Parathyroid adenoma (tissue), 2 donors: ENCODE data around the gene PTGER4.
"Not testable (repeated sequence)": the region's sequence is repeated elsewhere in the genome, so short reads cannot be mapped to it uniquely, and the experiment has no call there.

ENCODE experiments used
- H2AFZ ChIP-seq: fragments of 300-600 bp; sonication (generic); one replicate; pipeline ENCODE4 v1.7.0; 2017; ENCODE audit warnings: antibody characterized with exemption, mild to moderate bottlenecking
- H3K27ac ChIP-seq: fragments of 300-600 bp; sonication (generic); one replicate; pipeline ENCODE4 v1.7.0; 2017
- H3K27me3 ChIP-seq: fragments of 300-600 bp; sonication (generic); one replicate; pipeline ENCODE4 v1.7.0; 2017; ENCODE audit warnings: low read length; ENCODE audit not compliant: control insufficient read depth, insufficient read depth
- H3K36me3 ChIP-seq: fragments of 300-600 bp; sonication (generic); one replicate; pipeline ENCODE4 v1.7.0; 2017; ENCODE audit warnings: low read length; ENCODE audit not compliant: control insufficient read depth, insufficient read depth
- H3K4me1 ChIP-seq: fragments of 300-600 bp; sonication (generic); one replicate; pipeline ENCODE4 v1.7.0; 2017; ENCODE audit warnings: control low read depth
- H3K4me2 ChIP-seq: fragments of 300-600 bp; sonication (generic); one replicate; pipeline ENCODE4 v1.7.0; 2017; ENCODE audit warnings: low read length
- H3K4me3 ChIP-seq: fragments of 300-600 bp; sonication (generic); one replicate; pipeline ENCODE4 v1.7.0; 2017; ENCODE audit warnings: low read depth, low read length
- H3K79me2 ChIP-seq: fragments of 300-600 bp; sonication (generic); one replicate; pipeline ENCODE4 v1.7.0; 2017; ENCODE audit warnings: control low read depth
- H3K9ac ChIP-seq: fragments of 300-600 bp; sonication (generic); one replicate; pipeline ENCODE4 v1.7.0; 2017; ENCODE audit warnings: mild to moderate bottlenecking
- H3K9me3 ChIP-seq: fragments of 300-600 bp; sonication (generic); one replicate; pipeline ENCODE4 v1.7.0; 2017; ENCODE audit warnings: low read length; ENCODE audit not compliant: control insufficient read depth
- CTCF ChIP-seq: fragments of 300-600 bp; sonication (generic); IDR thresholded peaks from one replicate; pipeline ENCODE4 v1.7.0; 2017; ENCODE audit warnings: antibody characterized with exemption, mild to moderate bottlenecking
- donor health status: primary hyperparathyroidism.

PTGER4 gene

GRCh38 chr5:40716000-40716399, 36.3 kb downstream of the PTGER4 start:
- H3K4me1 ChIP-seq = no peaks in the 10 kb centered on the region
- no peak overlapping the region for H3K9ac ChIP-seq
- H3K4me2 ChIP-seq = no peak overlapping the region
- H3K27me3 ChIP-seq = no peaks in the 10 kb centered on the region
- no peak overlapping the region for H2AFZ ChIP-seq
- TF ChIP-seq CTCF = no peak
- no peaks in the 10 kb centered on the region for H3K79me2 ChIP-seq
- H3K27ac ChIP-seq = no peak overlapping the region
- no peak overlapping the region for H3K4me3 ChIP-seq
- H3K36me3 ChIP-seq = no peaks in the 10 kb centered on the region
- H3K9me3 ChIP-seq = no peaks in the 10 kb centered on the region

- H3K9me3 ChIP-seq = no peaks in the 10 kb centered on the region
- H3K79me2 ChIP-seq = no peaks in the 10 kb centered on the region
- H3K36me3 ChIP-seq = no peaks in the 10 kb centered on the region
- no peak overlapping the region for H3K4me3 ChIP-seq
- no peak overlapping the region for H2AFZ ChIP-seq
- no peaks in the 10 kb centered on the region for H3K4me1 ChIP-seq
- no peak overlapping the region for H3K4me2 ChIP-seq
- H3K9ac ChIP-seq = no peak overlapping the region
- no peak overlapping the region for H3K27ac ChIP-seq
- TF ChIP-seq CTCF = no peak
- H3K27me3 ChIP-seq = no peaks in the 10 kb centered on the region
Observed at GRCh38 chr5:40716590-40716989, 36.9 kb downstream of the PTGER4 start.

DNA sequence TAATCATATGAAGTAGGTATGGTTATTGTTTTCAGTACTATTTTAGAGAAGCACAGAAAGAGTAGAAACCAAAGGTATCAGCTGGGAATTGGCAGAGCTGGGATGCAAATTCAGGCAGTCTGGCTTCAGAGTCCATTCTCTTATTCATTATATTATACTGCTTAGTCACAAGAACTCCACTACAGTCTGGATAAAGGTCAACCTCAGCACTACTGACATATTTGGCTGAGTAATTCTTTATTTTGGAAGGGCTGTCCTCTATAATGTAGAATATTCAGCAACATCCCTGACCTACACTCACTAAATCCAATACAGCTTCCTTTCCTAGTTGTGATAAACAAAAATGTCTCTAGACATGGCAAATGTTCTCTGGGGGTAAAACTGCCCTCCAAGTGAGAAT, 37.6 kb downstream of the PTGER4 start:
- Histone ChIP-seq H3K9ac (no peak overlapping the region), H3K27me3 (no peaks in the 10 kb centered on the region), H3K36me3 (no peaks in the 10 kb centered on the region), H3K27ac (no peak overlapping the region), H3K4me3 (no peak overlapping the region), H3K79me2 (no peaks in the 10 kb centered on the region), H2AFZ (no peak overlapping the region), H3K4me2 (no peak overlapping the region), H3K9me3 (no peaks in the 10 kb centered on the region), H3K4me1 (no peaks in the 10 kb centered on the region)
- no peak for TF ChIP-seq CTCF

GRCh38 chr5:40720069-40720468, 40.4 kb downstream of the PTGER4 start:
- TF ChIP-seq CTCF = no peak

GRCh38 chr5:40722497-40722911, 42.8 kb downstream of the PTGER4 start:
- not testable (repeated sequence) for H2AFZ ChIP-seq, H3K36me3 ChIP-seq, H3K9ac ChIP-seq, H3K4me2 ChIP-seq, H3K4me1 ChIP-seq, H3K4me3 ChIP-seq, H3K27ac ChIP-seq, H3K9me3 ChIP-seq, H3K79me2 ChIP-seq, H3K27me3 ChIP-seq

More at GRCh38 chr5:40720069-40720468, 40.4 kb downstream of the PTGER4 start:
- Histone ChIP-seq H3K9me3 (no peaks in the 10 kb centered on the region), H3K4me3 (no peak overlapping the region), H3K79me2 (peaks cover 4% of the 10 kb centered on the region), H3K4me2 (no peak overlapping the region), H2AFZ (no peak overlapping the region), H3K36me3 (no peaks in the 10 kb centered on the region), H3K9ac (no peak overlapping the region), H3K4me1 (no peaks in the 10 kb centered on the region), H3K27ac (no peak overlapping the region), H3K27me3 (no peaks in the 10 kb centered on the region)
